Measurements from ENCODE around the gene NPAS3. TPM values are rescaled to one million over a fixed set of nuclear protein-coding genes. Genes with fewer than 3 reads are reported as not detected.

The NPAS3 gene
- total RNA-seq, 1 experiment from 2014 or later, result not detected

- Histone ChIP-seq H3K9me2 (ENCODE audit: insufficient read depth) (no peaks in the 10 kb centered on the region), H3K36me3 (ENCODE audit: low read depth) (no peaks in the 10 kb centered on the region), H2AFZ (no peak overlapping the region), H3K4me2 (no peak overlapping the region), H3K4me3 (no peak overlapping the region), H3F3A (ENCODE audit: insufficient read depth, low read depth) (no peaks in the 10 kb centered on the region), H3K79me2 (ENCODE audit: low read depth) (no peaks in the 10 kb centered on the region), H3K27ac (no peak overlapping the region), H3K27me3 (ENCODE audit: insufficient read depth, low read depth) (no peaks in the 10 kb centered on the region), H3K9me3 (ENCODE audit: insufficient read depth, low read depth) (no peaks in the 10 kb centered on the region), H3K4me1 (replicated peaks; ENCODE audit: insufficient read depth) (no peaks in the 10 kb centered on the region), H4K20me1 (ENCODE audit: insufficient read depth) (no peaks in the 10 kb centered on the region)
- no peak for DNase-seq
- POLR2A ChIA-PET (ENCODE audit: unreplicated experiment), result no interaction called here
- no peak for TF ChIP-seq CTCF (conservative IDR thresholded peaks at IDR 0.05)
- no peak for TF ChIP-seq EZH2 (IDR thresholded peaks at IDR 0.05; ENCODE audit: low read depth)
- CTCF ChIA-PET, result no interaction called here
- BruUV-seq (replicated peaks), result no TSS peak
- intact Hi-C loops (cut with micrococcal nuclease; ENCODE audit: unreplicated experiment), result no loop called here
Measured at GRCh38 chr14:33515441-33515840, 576.8 kb downstream of the NPAS3 start.

GRCh38 chr14:33515899-33516298, 577.2 kb downstream of the NPAS3 start:
- no peaks in the 10 kb centered on the region for H3K4me1 ChIP-seq (replicated peaks; ENCODE audit: insufficient read depth)
- H3K4me3 ChIP-seq, result no peak overlapping the region
- CTCF ChIA-PET, result no interaction called here

GRCh38 chr14:33516898-33517436, 578.3 kb downstream of the NPAS3 start:
- CTCF ChIA-PET, result no interaction called here
- no peak overlapping the region for H3K4me2 ChIP-seq
- intact Hi-C loops (cut with micrococcal nuclease; ENCODE audit: unreplicated experiment), result no loop called here
- BruUV-seq (replicated peaks), result no TSS peak
- no peak overlapping the region for H3K4me3 ChIP-seq
- H3F3A ChIP-seq (ENCODE audit: insufficient read depth, low read depth), result no peaks in the 10 kb centered on the region
- no peak for DNase-seq
- H3K79me2 ChIP-seq (ENCODE audit: low read depth), result no peaks in the 10 kb centered on the region
- no peaks in the 10 kb centered on the region for H3K36me3 ChIP-seq (ENCODE audit: low read depth)
- H3K27me3 ChIP-seq (ENCODE audit: insufficient read depth, low read depth), result no peaks in the 10 kb centered on the region
- TF ChIP-seq CTCF (conservative IDR thresholded peaks at IDR 0.05) (no peak), EZH2 (IDR thresholded peaks at IDR 0.05; ENCODE audit: low read depth) (no peak)
- H3K9me3 ChIP-seq (ENCODE audit: insufficient read depth, low read depth), result no peaks in the 10 kb centered on the region
- no peak overlapping the region for H2AFZ ChIP-seq
- H3K9me2 ChIP-seq (ENCODE audit: insufficient read depth), result no peaks in the 10 kb centered on the region
- H3K27ac ChIP-seq, result no peak overlapping the region
- no peaks in the 10 kb centered on the region for H4K20me1 ChIP-seq (ENCODE audit: insufficient read depth)
- no peaks in the 10 kb centered on the region for H3K4me1 ChIP-seq (replicated peaks; ENCODE audit: insufficient read depth)
- POLR2A ChIA-PET (ENCODE audit: unreplicated experiment), result no interaction called here

More at GRCh38 chr14:33515899-33516298, 577.2 kb downstream of the NPAS3 start:
- Histone ChIP-seq H3K4me2 (no peak overlapping the region), H3K27me3 (ENCODE audit: insufficient read depth, low read depth) (no peaks in the 10 kb centered on the region), H2AFZ (no peak overlapping the region), H3K9me2 (ENCODE audit: insufficient read depth) (no peaks in the 10 kb centered on the region), H4K20me1 (ENCODE audit: insufficient read depth) (no peaks in the 10 kb centered on the region), H3F3A (ENCODE audit: insufficient read depth, low read depth) (no peaks in the 10 kb centered on the region), H3K9me3 (ENCODE audit: insufficient read depth, low read depth) (no peaks in the 10 kb centered on the region), H3K79me2 (ENCODE audit: low read depth) (no peaks in the 10 kb centered on the region), H3K27ac (no peak overlapping the region), H3K36me3 (ENCODE audit: low read depth) (no peaks in the 10 kb centered on the region)
- TF ChIP-seq EZH2 (IDR thresholded peaks at IDR 0.05; ENCODE audit: low read depth) (no peak), CTCF (conservative IDR thresholded peaks at IDR 0.05) (no peak)
- POLR2A ChIA-PET (ENCODE audit: unreplicated experiment), result no interaction called here
- intact Hi-C loops (cut with micrococcal nuclease; ENCODE audit: unreplicated experiment), result no loop called here
- BruUV-seq (replicated peaks), result no TSS peak
- no peak for DNase-seq
